GM12892 (cell line): ENCODE measurements around the gene FAM50B.

ENCODE experiments used
- POLR2A ChIP-seq: IDR thresholded peaks from 2 replicates; pipeline ENCODE4 v1.6.1; 2011; ENCODE audit warnings: low read depth, low read length, control low read depth
- POLR2AphosphoS5 ChIP-seq: IDR thresholded peaks from 2 replicates; pipeline ENCODE4 v1.6.1; 2011; ENCODE audit warnings: low read depth, low read length, control low read depth
- TAF1 ChIP-seq: IDR thresholded peaks from 2 replicates; pipeline ENCODE4 v1.6.1; 2011; ENCODE audit warnings: low read depth, mild to moderate bottlenecking, control low read depth, low read length, borderline replicate concordance

DNA sequence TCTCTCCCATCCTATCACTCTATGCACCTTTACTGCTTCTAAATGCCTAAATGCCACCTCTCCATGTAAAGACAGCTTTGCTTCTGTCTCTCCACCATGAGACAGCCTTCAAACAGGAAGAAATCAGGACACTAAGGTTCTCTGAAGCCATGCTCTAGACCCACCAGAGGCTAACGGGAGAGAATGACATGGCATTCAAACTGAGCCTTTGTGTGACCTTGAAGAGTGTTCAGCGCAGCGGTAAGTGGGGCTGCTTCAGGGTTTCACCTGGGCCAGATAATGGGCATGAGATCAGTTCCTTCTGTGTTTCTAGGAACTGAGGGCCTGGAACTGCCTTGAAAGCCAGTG lies 20.1 kb downstream of the FAM50B start:
- TF ChIP-seq POLR2AphosphoS5 (no peak), TAF1 (no peak), POLR2A (no peak)
